ENCODE results near the gene USP12. TPM values are rescaled to one million over a fixed set of nuclear protein-coding genes. Genes with fewer than 3 reads are reported as not detected.

Gene USP12
- total RNA-seq, 4 donors from 2014 or later, result 23.0 to 30.9 (median 26.9) TPM

DNA sequence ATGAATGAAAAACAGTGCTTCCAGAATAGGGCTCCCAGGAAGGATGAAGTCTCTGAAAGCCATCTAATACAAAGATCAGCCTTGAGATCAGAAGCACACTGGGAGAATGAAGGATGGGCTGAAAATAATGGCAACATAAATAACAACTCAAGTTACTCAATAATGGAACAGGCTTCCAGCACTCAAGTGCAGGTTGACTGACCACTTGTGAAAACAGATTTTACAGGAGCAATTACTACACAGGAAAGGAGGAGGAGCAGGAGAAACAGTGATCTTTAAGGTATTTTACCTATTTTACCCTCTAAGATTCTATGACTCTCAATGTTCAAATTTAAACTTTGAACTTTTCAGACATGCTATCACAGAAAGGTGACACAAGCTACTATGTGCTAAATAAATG lies 106.0 kb downstream of the USP12 start:
- intact Hi-C loops (cut with DNase I; ENCODE audit: low total_unique reads), result no loop called here
- no peak for DNase-seq (ENCODE audit: low spot score in 2 of 2)
- no peak overlapping the region for H3K4me3 ChIP-seq (ENCODE audit: low read depth, poor library complexity, severe bottlenecking)
- TF ChIP-seq, protein P1, sequence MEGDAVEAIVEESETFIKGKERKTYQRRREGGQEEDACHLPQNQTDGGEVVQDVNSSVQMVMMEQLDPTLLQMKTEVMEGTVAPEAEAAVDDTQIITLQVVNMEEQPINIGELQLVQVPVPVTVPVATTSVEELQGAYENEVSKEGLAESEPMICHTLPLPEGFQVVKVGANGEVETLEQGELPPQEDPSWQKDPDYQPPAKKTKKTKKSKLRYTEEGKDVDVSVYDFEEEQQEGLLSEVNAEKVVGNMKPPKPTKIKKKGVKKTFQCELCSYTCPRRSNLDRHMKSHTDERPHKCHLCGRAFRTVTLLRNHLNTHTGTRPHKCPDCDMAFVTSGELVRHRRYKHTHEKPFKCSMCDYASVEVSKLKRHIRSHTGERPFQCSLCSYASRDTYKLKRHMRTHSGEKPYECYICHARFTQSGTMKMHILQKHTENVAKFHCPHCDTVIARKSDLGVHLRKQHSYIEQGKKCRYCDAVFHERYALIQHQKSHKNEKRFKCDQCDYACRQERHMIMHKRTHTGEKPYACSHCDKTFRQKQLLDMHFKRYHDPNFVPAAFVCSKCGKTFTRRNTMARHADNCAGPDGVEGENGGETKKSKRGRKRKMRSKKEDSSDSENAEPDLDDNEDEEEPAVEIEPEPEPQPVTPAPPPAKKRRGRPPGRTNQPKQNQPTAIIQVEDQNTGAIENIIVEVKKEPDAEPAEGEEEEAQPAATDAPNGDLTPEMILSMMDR (IDR thresholded peaks at IDR 0.05), result no peak
- no peak for TF ChIP-seq POLR2A (IDR thresholded peaks at IDR 0.05)

DNA sequence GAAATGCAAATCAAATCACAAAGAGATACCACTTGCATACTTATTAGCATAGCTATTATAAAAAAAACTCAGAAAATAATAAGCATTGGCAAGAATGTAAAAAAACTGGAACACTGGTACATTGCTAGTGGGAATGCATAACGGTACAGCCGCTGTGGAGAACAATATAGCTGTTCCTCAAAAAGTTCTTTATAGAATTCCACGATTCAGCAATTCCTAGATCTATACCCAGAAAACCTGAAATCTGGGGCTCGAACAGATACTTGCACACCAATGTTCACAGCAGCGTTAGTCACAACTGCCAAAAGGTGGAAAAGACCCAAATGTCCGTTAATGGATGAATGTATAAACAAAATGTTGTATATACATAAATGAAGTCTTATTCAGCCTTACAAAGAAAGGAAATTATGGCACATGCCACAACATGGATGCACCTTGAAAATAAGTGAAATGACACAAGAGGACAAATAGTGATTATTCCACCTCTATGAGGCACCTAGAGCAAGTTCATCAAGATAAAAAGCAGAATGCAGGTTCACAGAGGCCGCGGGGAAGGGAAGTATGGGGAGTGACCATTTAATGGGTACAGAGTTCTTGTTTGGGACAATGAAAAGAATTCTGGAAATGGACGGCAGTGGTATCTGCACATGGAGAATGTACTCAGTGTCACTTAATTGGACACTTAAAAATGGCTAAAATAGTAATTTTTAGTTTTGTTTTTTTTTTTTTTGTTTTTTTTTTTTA lies 107.2 kb downstream of the USP12 start:
- TF ChIP-seq, protein P1 (IDR thresholded peaks at IDR 0.05), result no peak
- TF ChIP-seq POLR2A (IDR thresholded peaks at IDR 0.05), result no peak
- no peak overlapping the region for H3K4me3 ChIP-seq (ENCODE audit: low read depth, poor library complexity, severe bottlenecking)
- WGBS, 2 donors, result 85 to 86% methylated on average over 9 of the region's 9 CpGs
- DNase-seq (ENCODE audit: low spot score in 2 of 2), result no peak
- intact Hi-C loops (cut with DNase I; ENCODE audit: low total_unique reads), result no loop called here

DNA sequence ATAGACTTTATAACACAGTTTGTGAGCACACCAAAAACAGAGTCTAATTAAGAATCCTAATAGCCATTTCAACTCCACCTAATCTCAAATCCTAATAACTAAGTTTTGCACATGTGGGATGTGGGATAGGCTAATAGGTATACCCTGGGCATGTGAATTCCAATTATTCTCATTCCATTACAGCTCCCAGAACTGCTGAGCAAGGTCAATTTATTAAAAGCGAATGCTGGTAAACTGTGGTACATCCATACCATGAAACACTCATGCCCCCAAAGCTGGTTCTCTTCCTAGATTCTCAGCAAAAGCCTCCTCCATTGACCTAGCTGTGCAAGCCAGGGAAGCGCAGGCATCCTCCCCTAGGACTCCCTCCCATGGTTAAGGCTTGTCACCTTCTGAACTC lies 113.8 kb downstream of the USP12 start:
- no peak for DNase-seq (ENCODE audit: low spot score in 2 of 2)
- intact Hi-C loops (cut with DNase I; ENCODE audit: low total_unique reads), result no loop called here
- TF ChIP-seq, protein P1 (IDR thresholded peaks at IDR 0.05), result no peak
- no peak for TF ChIP-seq POLR2A (IDR thresholded peaks at IDR 0.05)
- WGBS, 2 donors, result 98 to 100% methylated on average over 2 of the region's 2 CpGs
- no peak overlapping the region for H3K4me3 ChIP-seq (ENCODE audit: low read depth, poor library complexity, severe bottlenecking)

DNA sequence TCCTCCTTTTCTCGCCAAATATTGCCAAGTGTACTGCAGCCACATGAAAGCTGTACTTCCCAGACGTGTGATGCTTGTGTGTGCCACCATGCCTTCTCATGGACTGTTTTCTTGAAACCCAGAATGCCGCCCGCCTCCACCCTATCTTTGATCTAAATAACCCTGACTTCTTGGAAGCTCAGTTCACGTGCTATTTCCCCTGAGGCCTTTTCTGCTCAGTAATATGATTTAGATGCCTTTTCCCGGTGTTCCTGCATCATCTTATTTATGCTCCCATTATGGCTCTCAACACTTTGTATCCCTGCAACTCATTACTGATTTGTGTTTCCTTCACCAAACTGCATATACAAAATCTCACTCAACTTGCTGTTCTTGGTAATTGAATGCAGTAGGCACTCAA lies 116.1 kb downstream of the USP12 start:
- TF ChIP-seq, protein P1 (IDR thresholded peaks at IDR 0.05), result no peak
- no peak for TF ChIP-seq POLR2A (IDR thresholded peaks at IDR 0.05)
- WGBS, 2 donors, result 42 to 49% methylated on average over 6 of the region's 6 CpGs
- intact Hi-C loops (cut with DNase I; ENCODE audit: low total_unique reads), result no loop called here
- no peak for DNase-seq (ENCODE audit: low spot score in 2 of 2)
- no peak overlapping the region for H3K4me3 ChIP-seq (ENCODE audit: low read depth, poor library complexity, severe bottlenecking)

DNA sequence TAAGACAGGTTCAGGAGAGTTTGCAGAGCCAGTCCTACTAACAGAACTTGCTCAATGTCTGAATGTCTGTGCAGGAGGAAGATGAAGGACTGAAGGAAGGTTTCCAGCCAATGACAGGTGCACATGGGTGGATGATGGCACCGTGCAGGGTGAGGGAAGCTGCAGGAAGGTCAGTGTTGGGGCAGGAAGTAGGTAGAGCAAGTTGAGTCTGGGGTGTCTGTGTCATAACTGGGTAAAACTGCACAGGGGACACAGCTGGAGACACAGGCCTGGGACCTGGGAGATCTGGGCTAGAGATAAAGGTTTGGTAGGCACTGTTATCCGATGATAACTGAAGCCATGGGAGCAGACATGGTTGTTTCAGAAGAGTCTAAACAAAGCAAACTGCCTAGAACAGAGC lies 116.9 kb downstream of the USP12 start:
- WGBS, 2 donors, result 71 to 76% methylated on average over 2 of the region's 2 CpGs
- intact Hi-C loops (cut with DNase I; ENCODE audit: low total_unique reads), result no loop called here
- TF ChIP-seq POLR2A (IDR thresholded peaks at IDR 0.05), result no peak
- TF ChIP-seq, protein P1 (IDR thresholded peaks at IDR 0.05), result no peak
- H3K4me3 ChIP-seq (ENCODE audit: low read depth, poor library complexity, severe bottlenecking), result no peak overlapping the region
- no peak for DNase-seq (ENCODE audit: low spot score in 2 of 2)
